NCI-H345 treated with DMSO at 0.1 percent for 48 hours (cell line): ENCODE data around the gene EWSR1.
"Not testable (repeated sequence)": the region's sequence is repeated elsewhere in the genome, so short reads cannot be mapped to it uniquely, and the experiment has no call there.

ENCODE experiments used
- DNase-seq: peaks from one replicate; lab custom pipeline; 2025; ENCODE audit not compliant: unreplicated experiment; lab: John Stamatoyannopoulos, UW

Gene EWSR1

GRCh38 chr22:29334696-29335344 is 66.8 kb downstream of the EWSR1 start:
- no peak for DNase-seq

- DNase-seq = no peak
Observed at GRCh38 chr22:29335656-29336055, 67.6 kb downstream of the EWSR1 start.

DNA sequence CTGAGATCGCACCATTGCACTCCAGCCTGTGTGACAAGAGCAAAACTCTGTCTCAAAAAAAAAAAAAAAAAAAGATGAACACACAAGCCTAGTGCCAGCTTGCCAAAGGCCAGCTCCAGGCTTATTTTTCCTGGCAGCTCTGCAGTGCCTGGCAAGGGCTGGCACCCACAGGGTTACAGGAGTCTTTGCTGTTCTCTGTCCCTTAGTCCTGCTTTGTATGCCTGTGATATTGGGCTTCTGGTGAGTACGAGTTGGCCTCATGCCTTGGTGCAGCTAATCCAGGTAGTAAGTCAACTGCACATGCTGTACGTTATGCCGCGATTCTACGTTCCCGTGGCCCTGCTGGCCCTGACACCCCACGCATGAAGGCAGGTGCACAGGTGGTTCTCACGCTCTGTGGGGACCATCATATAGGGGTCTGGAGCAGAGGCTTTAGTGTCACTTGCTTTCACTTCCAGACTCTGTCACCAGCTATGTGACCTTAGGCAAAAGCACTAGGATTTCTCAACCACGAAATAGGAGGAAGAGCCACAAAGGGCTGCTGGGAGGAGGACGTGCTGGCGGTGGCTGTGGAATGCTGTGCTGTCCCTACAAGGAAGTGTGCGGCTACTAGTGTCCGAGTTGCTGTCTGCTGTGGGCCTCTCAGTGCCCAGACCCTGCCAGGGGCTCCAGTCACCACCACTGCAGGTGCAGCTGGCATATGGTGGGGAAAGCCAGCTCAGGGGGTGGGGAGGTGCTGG is 68.9 kb downstream of the EWSR1 start:
- no peak for DNase-seq

- DNase-seq = no peak
Observed at GRCh38 chr22:29337631-29338284, 69.7 kb downstream of the EWSR1 start.

GRCh38 chr22:29338398-29338797 is 70.3 kb downstream of the EWSR1 start:
- DNase-seq = no peak

- DNase-seq = no peak
Observed at GRCh38 chr22:29339381-29340235, 71.5 kb downstream of the EWSR1 start.

DNA sequence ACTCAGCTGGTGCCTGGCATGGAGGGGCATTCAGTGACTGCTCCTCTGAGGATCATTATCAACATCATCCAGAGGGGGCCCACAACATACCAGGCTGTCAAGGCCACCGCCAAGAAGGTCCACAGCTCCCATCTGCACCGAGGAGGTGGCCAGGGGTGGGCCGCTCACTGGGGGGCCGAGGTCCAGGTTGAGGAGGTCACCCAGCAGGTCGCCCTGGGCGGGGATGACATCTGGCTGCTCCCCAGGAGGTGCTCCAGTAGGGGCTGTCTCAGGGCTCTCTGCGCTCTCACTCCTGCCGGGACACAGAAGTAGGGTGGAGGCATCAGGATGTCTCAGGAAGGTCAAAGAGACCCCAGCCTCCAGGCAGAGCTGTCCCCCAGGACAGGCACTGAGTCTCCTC is 72.5 kb downstream of the EWSR1 start:
- DNase-seq = no peak

DNA sequence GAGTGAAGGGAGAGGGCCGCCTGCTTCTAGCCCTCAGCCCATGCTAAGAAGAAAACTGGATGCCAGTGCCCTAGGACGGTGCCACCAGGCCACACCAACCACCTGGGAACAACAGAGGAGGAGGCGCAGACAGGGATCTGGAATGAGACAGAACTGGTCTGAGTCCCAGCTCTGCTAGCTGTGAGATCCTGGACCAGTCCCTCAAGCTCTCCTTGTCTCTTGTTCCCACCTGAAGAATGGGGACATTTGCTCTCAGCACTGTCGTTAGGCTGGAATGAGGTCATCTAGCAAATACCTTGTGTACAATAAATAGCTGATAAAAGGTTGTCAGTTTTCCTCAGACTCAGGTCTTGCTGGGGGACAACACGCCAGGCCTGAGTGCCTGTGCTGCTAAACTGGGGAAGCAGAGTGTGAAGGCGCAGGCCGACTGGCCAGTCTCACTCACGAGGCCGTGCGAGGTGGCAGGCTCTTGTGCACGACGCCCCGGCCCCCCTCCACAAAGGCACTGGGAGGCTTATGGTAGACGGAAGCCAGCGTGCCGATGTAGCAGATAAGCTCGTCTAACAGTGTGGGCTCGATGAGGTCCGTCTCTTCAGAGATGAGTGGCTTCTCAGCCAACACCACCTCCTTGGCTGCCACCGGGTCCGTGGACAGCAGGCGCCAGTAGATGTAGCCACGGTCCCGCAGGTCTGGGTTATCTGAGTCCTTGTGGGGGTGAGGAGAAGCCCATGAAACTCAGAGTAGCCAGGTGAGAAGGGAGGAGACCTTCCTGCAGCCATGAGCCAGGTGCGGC is 73.2 kb downstream of the EWSR1 start:
- no peak for DNase-seq

DNA sequence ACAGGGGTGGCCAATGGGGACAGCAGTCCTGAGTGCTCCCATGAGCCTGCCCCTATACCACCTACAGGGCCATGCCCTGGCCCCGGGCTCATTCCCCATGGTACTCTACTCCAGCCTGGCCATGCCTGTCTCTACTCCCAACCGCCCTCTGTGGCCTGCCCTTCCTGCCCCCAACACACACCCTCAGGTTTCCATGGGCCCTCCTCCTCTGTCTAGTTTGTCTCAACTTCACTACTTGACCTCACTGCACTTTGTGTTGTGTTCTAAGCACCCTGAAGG is 73.7 kb downstream of the EWSR1 start:
- DNase-seq = no peak

DNA sequence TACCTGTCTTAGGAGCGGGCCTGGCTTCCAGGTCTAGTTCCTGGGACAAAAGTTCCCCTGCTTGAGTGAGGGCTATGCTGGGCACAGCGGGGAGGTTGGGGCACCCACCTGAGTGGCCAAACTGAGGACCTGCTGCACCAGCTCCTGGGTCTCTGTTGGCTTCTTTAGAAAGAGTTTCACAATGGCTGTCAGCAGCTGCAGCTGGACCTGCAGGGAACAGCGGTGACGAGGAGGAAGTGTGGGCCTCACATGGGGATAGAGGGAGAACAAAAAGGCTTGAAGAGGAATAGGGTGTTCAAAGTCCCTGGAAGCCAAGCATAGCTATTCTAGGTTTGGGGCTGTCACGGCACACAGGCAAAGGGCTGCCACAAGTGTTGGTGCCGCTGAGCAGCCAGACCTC is 74.1 kb downstream of the EWSR1 start:
- DNase-seq = no peak

DNA sequence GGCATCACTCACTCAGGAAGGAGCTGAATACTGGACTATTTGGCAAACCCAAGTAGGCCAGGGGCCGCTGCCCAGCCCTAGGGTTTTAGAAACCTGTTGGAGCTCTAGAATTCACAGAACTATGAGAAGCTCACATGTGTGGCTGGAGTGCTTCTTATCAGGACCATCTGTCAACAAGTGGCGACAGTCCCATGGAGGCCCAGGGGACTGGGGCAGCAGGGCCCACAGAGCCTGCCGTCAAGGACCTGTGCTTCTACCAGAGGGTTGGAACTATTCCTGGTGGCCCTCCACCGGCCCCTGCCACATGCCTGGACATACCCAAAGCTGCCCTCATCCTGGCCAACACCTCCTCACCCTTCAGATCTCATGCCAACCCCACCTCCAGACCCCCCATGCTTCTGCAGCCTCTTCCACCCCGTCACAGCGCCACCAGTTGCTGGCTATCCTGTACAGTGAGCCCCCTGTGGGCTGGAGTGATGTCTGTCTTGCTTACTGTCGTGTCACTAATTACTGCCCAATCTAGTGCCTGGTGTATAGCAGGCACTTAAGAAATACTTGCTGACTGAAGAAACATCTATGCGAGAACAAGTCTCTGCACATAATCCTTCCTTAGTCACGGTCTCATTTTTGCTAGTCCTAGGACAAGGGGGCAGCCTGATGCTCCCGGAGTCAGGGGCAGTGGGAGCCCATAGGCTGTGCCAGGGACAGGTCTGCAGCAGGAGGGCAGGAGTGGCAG is 74.7 kb downstream of the EWSR1 start:
- no peak for DNase-seq

DNA sequence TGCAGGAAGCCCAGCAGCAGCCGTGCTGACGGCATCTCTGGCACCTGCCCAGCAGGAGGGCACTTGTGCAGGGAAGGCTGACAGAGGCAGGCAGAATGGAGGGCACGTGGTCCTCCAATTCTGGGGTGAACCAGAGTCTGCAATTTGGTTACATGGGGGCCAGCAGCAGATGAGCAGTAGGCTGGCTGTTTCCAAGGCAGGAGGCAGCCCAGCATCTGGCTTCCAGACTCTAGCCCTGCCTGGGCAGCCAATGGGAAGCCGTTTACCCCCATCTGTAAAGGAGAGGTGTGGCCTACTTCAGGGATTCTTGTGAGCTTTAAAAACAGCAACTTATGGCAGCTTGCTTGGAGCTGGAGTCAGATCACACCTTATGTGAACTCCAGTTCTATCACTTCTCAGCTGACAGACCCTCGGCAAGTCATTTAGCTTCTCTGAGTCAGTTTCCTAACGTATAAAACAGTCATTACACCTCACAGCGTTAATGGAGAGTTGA is 75.3 kb downstream of the EWSR1 start:
- peak; percentile 27 for DNase-seq

DNA sequence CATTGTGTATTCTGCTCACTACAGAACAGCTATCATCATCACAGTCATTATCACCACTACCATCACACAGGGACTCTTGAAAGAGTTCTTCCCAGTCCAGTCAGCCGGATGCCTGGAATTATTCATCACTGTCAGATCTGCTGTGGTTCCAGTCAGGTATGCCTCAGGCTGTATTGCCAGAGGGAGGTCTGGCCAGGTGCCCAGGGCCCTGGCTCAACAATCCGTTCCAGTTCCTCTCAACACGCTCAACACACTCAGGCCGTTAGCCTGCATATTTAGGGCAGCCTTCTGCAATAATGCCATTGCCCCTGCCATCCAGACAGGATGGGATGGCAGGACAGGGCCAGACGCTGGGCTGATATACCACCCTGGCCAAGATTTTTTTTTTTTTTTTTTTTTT is 76.1 kb downstream of the EWSR1 start:
- peak; percentile 83 for DNase-seq

DNA sequence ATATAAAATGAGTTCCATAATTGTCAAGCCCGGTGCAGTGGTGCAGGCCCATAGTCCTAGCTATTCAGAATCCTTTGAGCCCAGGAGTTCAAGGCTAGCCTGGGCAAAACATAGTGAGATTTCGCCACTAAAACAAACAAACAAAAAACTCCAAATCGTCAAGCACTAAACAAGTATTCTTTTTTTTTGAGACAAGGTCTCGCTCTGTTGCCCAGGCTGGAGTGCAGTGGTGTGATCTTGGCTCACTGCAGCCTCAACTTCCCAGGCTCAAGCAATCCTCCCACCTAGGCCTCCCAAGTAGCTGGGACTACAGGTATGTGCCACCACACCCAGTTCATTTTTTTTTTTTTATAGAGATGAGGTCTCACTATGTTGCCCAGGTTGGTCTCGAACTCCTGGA is 76.8 kb downstream of the EWSR1 start:
- DNase-seq = not testable (repeated sequence)

DNA sequence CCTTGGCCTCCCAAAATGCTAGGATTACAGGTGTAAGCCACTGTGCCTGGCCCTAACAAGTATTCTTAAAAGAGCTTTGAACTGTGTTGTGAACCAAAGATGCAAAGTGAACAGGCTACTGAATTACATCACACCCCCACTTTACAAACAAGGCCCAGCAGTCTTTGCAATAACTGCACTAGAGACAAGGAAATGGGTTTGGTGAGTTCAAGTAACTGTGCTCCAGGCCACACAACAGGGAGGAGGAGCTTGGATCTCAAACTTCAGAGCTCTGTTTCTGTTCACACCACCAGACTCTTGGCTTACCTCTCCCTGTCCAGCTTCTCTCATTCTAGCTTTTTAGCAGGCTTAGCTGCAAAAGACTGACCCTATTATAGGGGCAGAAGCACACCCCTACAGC is 77.9 kb downstream of the EWSR1 start:
- no peak for DNase-seq

DNA sequence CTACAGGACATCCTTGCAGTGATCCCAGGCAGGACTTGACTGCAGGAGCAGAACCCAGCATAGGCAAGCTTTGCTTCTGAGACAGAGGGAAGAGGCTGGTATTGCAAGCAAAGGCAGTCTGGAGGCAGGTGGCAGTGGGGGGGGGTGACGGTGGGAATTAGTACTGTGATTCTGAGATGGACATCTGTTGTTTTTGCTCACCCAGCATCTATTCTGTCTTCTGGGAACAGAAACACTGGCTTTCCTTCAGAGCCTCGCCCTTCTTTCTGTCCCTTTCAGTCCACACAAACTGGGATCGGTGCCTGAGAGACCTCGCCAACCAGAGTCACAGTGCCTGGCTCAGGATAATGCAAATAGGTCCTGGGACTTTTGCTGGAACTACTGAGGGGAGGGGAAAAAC is 78.6 kb downstream of the EWSR1 start:
- DNase-seq = no peak

DNA sequence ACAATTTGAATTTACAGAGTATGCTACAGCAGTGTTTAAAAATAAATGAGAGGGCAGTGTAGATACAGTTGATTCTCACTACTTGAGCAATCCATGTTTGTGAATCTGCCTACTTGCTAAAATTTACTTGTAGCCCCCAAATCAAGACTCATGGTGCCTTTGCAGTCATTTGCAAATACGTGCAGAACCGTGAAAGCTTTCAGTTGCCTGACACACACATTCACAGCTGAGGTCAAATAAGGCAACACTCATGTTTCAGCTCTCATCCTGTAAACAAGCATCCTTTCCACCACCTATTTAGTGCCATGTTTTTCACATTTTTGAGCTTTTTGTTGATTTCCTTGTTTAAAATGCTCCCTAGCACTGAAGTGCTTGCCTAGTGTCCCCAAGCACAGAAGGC is 80.0 kb downstream of the EWSR1 start:
- no peak for DNase-seq

GRCh38 chr22:29348956-29349355 is 80.9 kb downstream of the EWSR1 start:
- no peak for DNase-seq
